Esophagus muscularis mucosa (tissue), 4 donors: ENCODE data around the gene SNX9. TPM values are rescaled to one million over a fixed set of nuclear protein-coding genes. Genes with fewer than 3 reads are reported as not detected.

ENCODE experiments used
- DNase-seq: peaks from one replicate; pipeline ENCODE4 v3.0.0-alpha.2; 2017; ENCODE audit errors: extremely low spot score
- H3K27ac ChIP-seq, 4 donors: fragments of 200-600 bp; sonication (generic); replicated peaks in 1 of 4; 1 replicate in 3 of 4; 2 replicates in 1 of 4; pipeline ENCODE4 v1.5.1; 2016 to 2019; ENCODE audit warnings: mild to moderate bottlenecking in 1 of 4
- H3K27me3 ChIP-seq, 4 donors: fragments of 200-600 bp; sonication (generic); one replicate each; pipeline versions ENCODE4 v1.5.1 to v1.6.0; 2016 to 2019
- H3K36me3 ChIP-seq, 4 donors: fragments of 200-600 bp; sonication (generic); one replicate each; pipeline ENCODE4 v1.5.1; 2016 to 2019
- H3K4me1 ChIP-seq, 4 donors: fragments of 200-600 bp; sonication (generic); one replicate each; pipeline ENCODE4 v1.5.1; 2016 to 2019
- H3K4me3 ChIP-seq, 4 donors: fragments of 200-600 bp; sonication (generic); 1 replicate in 2 of 4; 2 replicates in 2 of 4; pipeline ENCODE4 v1.5.1; 2016 to 2019; ENCODE audit warnings: mild to moderate bottlenecking in 4 of 4, moderate library complexity in 1 of 4
- H3K9me3 ChIP-seq, 4 donors: fragments of 200-600 bp; sonication (generic); 1 replicate in 3 of 4; 2 replicates in 1 of 4; pipeline ENCODE4 v1.5.1; 2016 to 2019
- CTCF ChIP-seq, 3 experiments: fragments of 200-600 bp in 2 of 3; fragments of 450-650 bp in 1 of 3; sonication (generic) in 2 of 3; IDR thresholded peaks; one replicate each; pipeline ENCODE4 v1.5.1; 2017 to 2019; ENCODE audit warnings: antibody characterized with exemption in 3 of 3, mild to moderate bottlenecking in 2 of 3, moderate library complexity in 1 of 3
- EP300 ChIP-seq: sonication (generic); formaldehyde crosslinking; IDR thresholded peaks from one replicate; pipeline ENCODE4 v1.6.1; 2017; ENCODE audit warnings: antibody characterized with exemption
- POLR2A ChIP-seq: fragments of 450-650 bp; IDR thresholded peaks from one replicate; pipeline ENCODE4 v1.6.1; 2017; ENCODE audit warnings: antibody characterized with exemption, moderate library complexity, mild to moderate bottlenecking, low read depth
- POLR2AphosphoS5 ChIP-seq, 2 donors: sonication (generic); formaldehyde crosslinking; IDR thresholded peaks; one replicate each; pipeline ENCODE4 v1.6.1; 2017; ENCODE audit warnings: antibody characterized with exemption in 2 of 2
- WGBS: methylation state at CpG from one replicate; pipeline ENCODE4 v1.1.5; 2018; 5-methylcytosine and 5-hydroxymethylcytosine counted together
- intact Hi-C: fragments of 100-400 bp; cut with DNase I; formaldehyde crosslinking; loops from one replicate; pipeline ENCODE4 v1.15.1; 2023
- total RNA-seq, 4 donors: library from RNA; depleted of rRNA; stranded (reverse); fragments of >200 nt; gene quantifications; one replicate each; pipeline versions ENCODE4 v1.1.0 to v1.2.1, GENCODE V29; 2016

SNX9 gene
- total RNA-seq, 4 donors from 2014 or later, result 78.1 to 94.7 (median 85.1) TPM

DNA sequence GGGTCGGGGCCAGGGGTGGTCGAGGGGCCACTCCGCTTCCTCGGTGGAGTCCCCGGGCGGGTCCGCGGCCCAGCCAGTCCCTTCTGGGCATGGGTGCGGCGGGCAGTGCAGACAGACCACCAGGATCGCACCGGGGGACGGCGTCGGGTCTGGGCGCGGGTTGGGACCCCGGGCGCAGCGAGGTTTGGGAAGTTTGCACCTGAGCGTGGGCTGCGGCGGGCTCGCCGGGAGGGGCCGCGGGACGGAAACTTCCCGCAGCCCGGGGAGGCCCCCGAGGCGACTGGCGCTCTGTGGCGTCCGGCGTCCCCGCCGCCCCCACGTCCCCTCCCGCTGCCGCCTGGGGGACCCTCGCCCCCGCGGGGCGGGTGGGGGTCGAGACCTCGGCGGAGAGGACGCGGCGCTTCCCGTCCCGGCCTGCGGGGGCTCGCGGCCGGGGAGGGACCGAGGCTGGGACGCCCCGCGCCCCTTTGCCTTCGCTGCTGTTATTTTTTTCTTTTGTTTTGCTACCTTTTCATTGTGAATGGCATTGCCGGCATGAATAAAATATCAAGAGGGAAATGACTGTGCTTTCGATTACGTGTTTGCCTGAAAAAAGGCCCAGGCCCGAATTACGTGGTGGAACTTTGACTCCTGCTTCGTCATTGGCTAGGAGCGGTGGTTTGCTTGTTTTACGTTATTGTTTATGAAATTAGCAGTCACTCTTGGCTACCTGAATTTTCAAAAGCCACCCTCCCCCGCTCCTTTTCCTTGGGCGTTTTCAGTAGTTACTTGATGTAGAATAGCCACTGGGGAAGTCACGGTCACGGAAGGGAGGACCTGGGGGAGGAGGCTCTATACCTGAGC, 703 bp downstream of the SNX9 start:
- peak overlapping the region; percentile 97 to 99 (median 98) for H3K27ac ChIP-seq
- H3K36me3 ChIP-seq, result peaks cover 0 to 4% (median 0%) of the 10 kb centered on the region in 4 donors
- WGBS, result under 1% methylated on average over 23 of the region's 74 CpGs
- TF ChIP-seq CTCF (IDR thresholded peaks at IDR 0.05) (peak in 1 of 3 experiments; percentile 32), POLR2AphosphoS5 (IDR thresholded peaks at IDR 0.05) (peak; percentile 45 to 73), EP300 (no peak), POLR2A (no peak)
- H3K4me3 ChIP-seq, result peak overlapping the region; percentile 87 to 97 (median 94)
- no peaks in the 10 kb centered on the region for H3K9me3 ChIP-seq
- intact Hi-C loops, result loop anchor here (5.0 kb wide), 1 partner anchor 56 kb away; no protein-coding TSS in a partner anchor
- no peak for DNase-seq
- H3K4me1 ChIP-seq, result peaks cover 21 to 38% (median 30%) of the 10 kb centered on the region in 4 donors
- H3K27me3 ChIP-seq, result no peaks in the 10 kb centered on the region

- TF ChIP-seq POLR2A (no peak), EP300 (no peak), POLR2AphosphoS5 (IDR thresholded peaks at IDR 0.05) (no peak), CTCF (IDR thresholded peaks at IDR 0.05) (no peak)
- 68% methylated on average over 10 of the region's 10 CpGs for WGBS
- Histone ChIP-seq H3K36me3 (peaks cover 0 to 4% (median 0%) of the 10 kb centered on the region in 4 donors), H3K27me3 (no peaks in the 10 kb centered on the region), H3K9me3 (no peaks in the 10 kb centered on the region), H3K4me1 (peaks cover 29 to 43% (median 39%) of the 10 kb centered on the region in 4 donors), H3K4me3 (no peak overlapping the region), H3K27ac (peak overlapping the region in 3 of 4 donors; percentile 12 to 99 (median 97))
- DNase-seq, result no peak
- intact Hi-C loops, result no loop called here
Observed at GRCh38 chr6:157825243-157825904, 2.3 kb downstream of the SNX9 start.

GRCh38 chr6:157830354-157831017, 7.4 kb downstream of the SNX9 start:
- Histone ChIP-seq H3K4me3 (no peak overlapping the region), H3K4me1 (peaks cover 32 to 65% (median 64%) of the 10 kb centered on the region in 4 donors), H3K27ac (no peak overlapping the region), H3K9me3 (no peaks in the 10 kb centered on the region), H3K36me3 (no peaks in the 10 kb centered on the region), H3K27me3 (no peaks in the 10 kb centered on the region)
- 82% methylated on average over 6 of the region's 6 CpGs for WGBS
- TF ChIP-seq EP300 (no peak), POLR2AphosphoS5 (IDR thresholded peaks at IDR 0.05) (no peak), POLR2A (no peak), CTCF (IDR thresholded peaks at IDR 0.05) (no peak)
- DNase-seq, result no peak
- intact Hi-C loops, result no loop called here

- peaks cover 32 to 64% (median 60%) of the 10 kb centered on the region in 4 donors for H3K4me1 ChIP-seq
- no peak overlapping the region for H3K27ac ChIP-seq
- H3K27me3 ChIP-seq, result no peaks in the 10 kb centered on the region
- no peak for DNase-seq
- TF ChIP-seq POLR2A (no peak), POLR2AphosphoS5 (IDR thresholded peaks at IDR 0.05) (no peak), EP300 (no peak), CTCF (IDR thresholded peaks at IDR 0.05) (no peak)
- 76% methylated on average over 2 of the region's 2 CpGs for WGBS
- no peaks in the 10 kb centered on the region for H3K36me3 ChIP-seq
- H3K9me3 ChIP-seq, result no peaks in the 10 kb centered on the region
- intact Hi-C loops, result no loop called here
- H3K4me3 ChIP-seq, result no peak overlapping the region
Observed at GRCh38 chr6:157831018-157831369, 7.9 kb downstream of the SNX9 start.
